K562 (cell line): ENCODE results near the gene CYTH4. TPM values are rescaled to one million over a fixed set of nuclear protein-coding genes. Genes with fewer than 3 reads are reported as not detected.
A peak's percentile ranks its signal among the peaks of the same experiment; 100 is the strongest.

Source experiments
- ATAC-seq: fragments of 200-7000 bp; cut with Tn5 transposase; 3 replicates; pipeline ENCODE4 v1.9.1; 2020; ENCODE audit warnings: moderate library complexity
- BruUV-seq: library from RNA; stranded (reverse); fragments of 400-500 nt; replicated peaks from 2 replicates; lab custom pipeline; 2021; lab: Mats Ljungman, UMichigan
- CTCF ChIA-PET: fragments of 300-600 bp; formaldehyde crosslinking; extraction: SDS; loops from one replicate; lab custom pipeline; 2021; ENCODE audit warnings: low intra/inter-chr PET ratio; lab: Yijun Ruan, JAX
- POLR2A ChIA-PET: fragments of 300-600, 350-650 bp; sonication (Branson Sonifier 250); formaldehyde crosslinking; extraction: SDS; loops from one replicate; lab custom pipeline; 2021; ENCODE audit warnings: antibody characterized with exemption, inconsistent platforms; lab: Yijun Ruan, JAX
- DNase-seq, 4 experiments: peaks; one replicate each; pipeline versions ENCODE4 v3.0.0 to v3.0.0-alpha.2; 2011 to 2018; ENCODE audit warnings: low spot score in 3 of 4, mixed read lengths in 3 of 4; ENCODE audit errors: extremely low read depth in 1 of 4
- FAIRE-seq: peaks from 2 replicates; lab custom pipeline; 2011; peaks lifted over from hg19 to GRCh38; lab: Jason Lieb, UNC
- H2AFZ ChIP-seq: 2 replicates; pipeline ENCODE4 v1.6.0; 2011; ENCODE audit warnings: low read depth, low read length, control low read depth, inconsistent platforms
- H3K27ac ChIP-seq: fragments of 200-600 bp; 3 replicates; pipeline ENCODE4 v1.8.0; 2011; ENCODE audit warnings: low read depth, mild to moderate bottlenecking, control low read depth, inconsistent platforms, low read length, moderate library complexity, mixed read lengths; ENCODE audit errors: extremely low read depth
- H3K27me3 ChIP-seq, 2 experiments: fragments of 300-600 bp in 1 of 2; 2 replicates in 1 of 2; 3 replicates in 1 of 2; pipeline versions ENCODE4 v1.6.0 to v1.8.0; 2011; ENCODE audit warnings: inconsistent platforms in 2 of 2, low read length in 2 of 2, mild to moderate bottlenecking in 1 of 2, mixed read lengths in 1 of 2, moderate library complexity in 1 of 2; ENCODE audit not compliant: control insufficient read depth in 2 of 2, insufficient read depth in 2 of 2
- H3K36me3 ChIP-seq: fragments of 300-600 bp; 3 replicates; pipeline ENCODE4 v1.8.0; 2011; ENCODE audit warnings: mild to moderate bottlenecking, low read length, inconsistent platforms; ENCODE audit not compliant: control insufficient read depth, insufficient read depth
- H3K4me1 ChIP-seq, 2 experiments: fragments of 200-600 bp in 1 of 2; replicated peaks in 1 of 2; 2 replicates in 1 of 2; 3 replicates in 1 of 2; pipeline versions ENCODE4 v1.5.1 to v1.8.0; 2011; ENCODE audit warnings: inconsistent platforms in 2 of 2, low read length in 2 of 2, mild to moderate bottlenecking in 1 of 2, mixed read lengths in 1 of 2, moderate library complexity in 1 of 2; ENCODE audit not compliant: control insufficient read depth in 2 of 2, insufficient read depth in 2 of 2
- H3K4me2 ChIP-seq: 2 replicates; pipeline ENCODE4 v1.6.1; 2011; ENCODE audit warnings: low read length, control low read depth, inconsistent platforms, mixed read lengths; ENCODE audit not compliant: insufficient read depth
- H3K4me3 ChIP-seq: fragments of 200-600 bp; sonication (generic), shearing (Covaris generic); 2 replicates; pipeline ENCODE4 v1.5.1; 2016; ENCODE audit warnings: control low read depth, inconsistent platforms
- H3K79me2 ChIP-seq: fragments of 200-600 bp; 3 replicates; pipeline ENCODE4 v1.8.0; 2011; ENCODE audit warnings: low read length, inconsistent platforms; ENCODE audit not compliant: control insufficient read depth, insufficient read depth
- H3K9ac ChIP-seq, 2 experiments: 2 replicates each; pipeline versions ENCODE4 v1.6.0 to v1.6.1; 2011; ENCODE audit warnings: low read depth in 2 of 2, low read length in 2 of 2, control low read depth in 1 of 2, inconsistent platforms in 1 of 2, mild to moderate bottlenecking in 1 of 2, mixed read lengths in 1 of 2; ENCODE audit not compliant: insufficient read depth in 1 of 2
- H3K9me1 ChIP-seq: one replicate; pipeline ENCODE4 v1.6.0; 2011; ENCODE audit warnings: inconsistent platforms, mild to moderate bottlenecking, low read length, moderate library complexity; ENCODE audit not compliant: control insufficient read depth, insufficient read depth
- H3K9me3 ChIP-seq: replicated peaks from 2 replicates; pipeline ENCODE4 v1.5.1; 2011; ENCODE audit warnings: low read depth, low read length, inconsistent platforms; ENCODE audit not compliant: control insufficient read depth, insufficient read depth
- H4K20me1 ChIP-seq: replicated peaks from 2 replicates; pipeline ENCODE4 v1.6.1; 2011; ENCODE audit warnings: low read length, inconsistent platforms, mixed read lengths; ENCODE audit not compliant: control insufficient read depth, insufficient read depth
- ATF1 ChIP-seq, 2 experiments: fragments of 450-650 bp in 1 of 2; IDR thresholded peaks; 2 replicates each; pipeline ENCODE4 v1.6.1; 2016; ENCODE audit warnings: missing compliant biosample characterization in 1 of 2, missing genetic modification characterization in 1 of 2
- CHD4 ChIP-seq: fragments of 200-600 bp; sonication (generic); IDR thresholded peaks from 3 replicates; pipeline ENCODE4 v1.6.1; 2012; ENCODE audit warnings: low read depth, mild to moderate bottlenecking, mixed read lengths, low read length, inconsistent platforms; ENCODE audit not compliant: insufficient read depth, insufficient replicate concordance, poor library complexity, severe bottlenecking
- EWSR1 ChIP-seq: fragments of 450-650 bp; IDR thresholded peaks from 2 replicates; pipeline ENCODE4 v1.6.1; 2018; ENCODE audit warnings: borderline replicate concordance, mild to moderate bottlenecking, low read depth, moderate library complexity; ENCODE audit not compliant: partially characterized antibody
- FOSL1 ChIP-seq: fragments of 200-800 bp; sonication (Bioruptor generic); conservative IDR thresholded peaks from 2 replicates; pipeline ENCODE4 v1.6.1; 2016; ENCODE audit warnings: missing genetic modification characterization, missing compliant biosample characterization
- GATAD2B ChIP-seq: fragments of 450-650 bp; IDR thresholded peaks from 2 replicates; pipeline ENCODE4 v1.6.1; 2017; ENCODE audit warnings: mild to moderate bottlenecking, borderline replicate concordance
- HNRNPUL1 ChIP-seq: fragments of 200-400 bp; formaldehyde crosslinking; IDR thresholded peaks from 2 replicates; pipeline ENCODE4 v1.6.1; 2017; ENCODE audit warnings: low read length
- PKNOX1 ChIP-seq: fragments of 450-650 bp; IDR thresholded peaks from 2 replicates; pipeline ENCODE4 v1.6.1; 2016
- STAT5B ChIP-seq: fragments of 250-450 bp; sonication (Bioruptor Pico); IDR thresholded peaks from 2 replicates; pipeline ENCODE4 v1.8.0; 2021; ENCODE audit warnings: mild to moderate bottlenecking, inconsistent platforms
- TGIF2 ChIP-seq: sonication (generic); formaldehyde crosslinking; IDR thresholded peaks from 2 replicates; pipeline ENCODE4 v1.8.1; 2022; ENCODE audit warnings: mild to moderate bottlenecking, missing genetic modification reagents, moderate library complexity
- TOE1 ChIP-seq, 2 experiments: fragments of 450-650 bp in 1 of 2; sonication (generic) in 1 of 2; formaldehyde crosslinking in 1 of 2; IDR thresholded peaks; 2 replicates each; pipeline versions ENCODE4 v1.7.1 to v1.8.0; 2016 to 2022; ENCODE audit warnings: borderline replicate concordance in 2 of 2, mild to moderate bottlenecking in 2 of 2, antibody characterized with exemption in 1 of 2, inconsistent platforms in 1 of 2, low read depth in 1 of 2, missing genetic modification reagents in 1 of 2, moderate library complexity in 1 of 2
- TRIM24 ChIP-seq, 2 experiments: fragments of 450-650 bp; IDR thresholded peaks; 2 replicates each; pipeline ENCODE4 v1.6.1; 2016
- ZKSCAN8 ChIP-seq: fragments of 200-800 bp; sonication (Bioruptor generic); IDR thresholded peaks from 2 replicates; pipeline ENCODE4 v1.6.1; 2016; ENCODE audit warnings: missing genetic modification characterization, missing compliant biosample characterization
- ZNF717 ChIP-seq: fragments of 250-450 bp; sonication (Bioruptor Pico); IDR thresholded peaks from 2 replicates; pipeline ENCODE4 v1.5.0; 2021
- ZNF785 ChIP-seq: fragments of 250-450 bp; sonication (Bioruptor Pico); IDR thresholded peaks from 2 replicates; pipeline ENCODE4 v1.4.0; 2020; ENCODE audit warnings: mild to moderate bottlenecking
- WGBS: fragments of 100-300 bp; shearing (Covaris generic); methylation state at CpG from one replicate; pipeline ENCODE4 v1.1.6; 2016; ENCODE audit warnings: low coverage, mixed read lengths; ENCODE audit not compliant: insufficient coverage; ENCODE audit errors: missing lambda C conversion rate; 5-methylcytosine and 5-hydroxymethylcytosine counted together
- in situ Hi-C: fragments of 300-500 bp; cut with MboI; formaldehyde crosslinking; loops from 4 replicates; pipeline ENCODE4 v1.15.0; 2018; ENCODE audit warnings: inconsistent platforms, mixed read lengths
- intact Hi-C: fragments of 100-400 bp; cut with micrococcal nuclease; formaldehyde crosslinking; loops from 2 replicates; pipeline ENCODE4 v1.14.2; 2022
- polyA plus RNA-seq, 8 experiments: library from polyadenylated mRNA; depleted of rRNA in 4 of 8; stranded (reverse) in 5 of 8; unstranded in 3 of 8; fragments of >200 nt; fragmentation: Nextera tagmentation in 2 of 8; fragmentation: Illumina TruSeq in 1 of 8; extraction: Ambion mirVana in 2 of 8; extraction: Trizol in 1 of 8; gene quantifications; 2 replicates each; pipeline versions ENCODE4 v1.2.1 to v1.2.3, GENCODE V29; 2011 to 2014; ENCODE audit warnings: inconsistent platforms in 1 of 8, missing spikeins in 1 of 8
- total RNA-seq, 7 experiments: library from RNA; depleted of rRNA in 6 of 7; stranded (reverse); fragments of >200 nt in 6 of 7; fragmentation: Illumina TruSeq in 2 of 7; extraction: Trizol in 2 of 7; gene quantifications; 2 replicates each; pipeline versions ENCODE4 v1.2.1 to v1.2.3, GENCODE V29; 2011 to 2021; ENCODE audit warnings: low replicate concordance in 1 of 7

Gene CYTH4
- total and polyA plus RNA-seq, 9 of the 15 experiments (the other 6 are each of a cell fraction or from before 2014, with no cell fraction given) = 0.03 to 2.0 (median 0.61) TPM; not detected in 1

- no peak overlapping the region for H3K27ac ChIP-seq
- no peaks in the 10 kb centered on the region for H3K27me3 ChIP-seq
- no peak for ATAC-seq
- no TSS peak for BruUV-seq
- H3K4me2 ChIP-seq = peak overlapping the region; percentile 62; the same call in 1 of the 2 replicates
- CTCF ChIA-PET = no interaction called here
- WGBS = no CpG with 5 or more reads among the region's 8 CpGs
- no peaks in the 10 kb centered on the region for H3K9me1 ChIP-seq
- no peak for FAIRE-seq
- H3K4me3 ChIP-seq = no peak overlapping the region
- H3K9me3 ChIP-seq = no peaks in the 10 kb centered on the region
- H3K4me1 ChIP-seq = peaks cover 16 to 18% of the 10 kb centered on the region in 2 experiments
- no peaks in the 10 kb centered on the region for H4K20me1 ChIP-seq
- POLR2A ChIA-PET = interaction anchor here (0.5 kb wide), 1 partner anchor 865 kb away, joined by 3 read pairs; no protein-coding TSS in a partner anchor
- in situ Hi-C loops = no loop called here
- 0 out of 4 replicates have a peak overlapping the region, but pooled peaks of 1 of the 2 experiments have one; percentile 48 for H3K9ac ChIP-seq
- DNase-seq = no peak
- peak overlapping the region; percentile 89 for H2AFZ ChIP-seq
- intact Hi-C loops = no loop called here
- no peaks in the 10 kb centered on the region for H3K79me2 ChIP-seq
- no peaks in the 10 kb centered on the region for H3K36me3 ChIP-seq
- TF ChIP-seq ATF1 (CRISPR knock-in tag; IDR thresholded peaks at IDR 0.05) (no peak), ATF1 (tag; IDR thresholded peaks at IDR 0.05) (0 out of 2 replicates have a peak, but pooled peaks have one; percentile 7), TOE1 (IDR thresholded peaks at IDR 0.05; ENCODE audit: borderline replicate concordance) (0 out of 2 replicates have a peak, but pooled peaks have one; percentile 5), TOE1 (CRISPR knock-in tag; IDR thresholded peaks at IDR 0.05; ENCODE audit: borderline replicate concordance, low read depth) (no peak), ZNF717 (CRISPR knock-in tag) (no peak), ZKSCAN8 (no peak), ZNF785 (CRISPR knock-in tag) (no peak), STAT5B (CRISPR knock-in tag) (no peak), TGIF2 (CRISPR knock-in tag) (no peak), HNRNPUL1 (no peak), CHD4 (peak; percentile 6), EWSR1 (no peak), TRIM24 (IDR thresholded peaks at IDR 0.05) (no peak), FOSL1 (tag) (0 out of 2 replicates have a peak, but pooled peaks have one; percentile 10), PKNOX1 (no peak), GATAD2B (no peak)
Observed at GRCh38 chr22:37273846-37274225, 8.5 kb upstream of the CYTH4 start.
